Activated B cell treated with CpG ODN at 0.5 μM for 24 hours (primary cell): ENCODE measurements around the gene EPN3. TPM values are rescaled to one million over a fixed set of nuclear protein-coding genes. Genes with fewer than 3 reads are reported as not detected.

Experiments
- ATAC-seq: fragments of 200-7000 bp; cut with Tn5 transposase; one replicate; pipeline ENCODE4 v1.10.0; 2021; ENCODE audit warnings: low read depth, mild to moderate bottlenecking, moderate library complexity
- CTCF ChIA-PET: fragments of 350-600 bp; sonication (Branson Sonifier 250); formaldehyde crosslinking; loops from one replicate; lab custom pipeline; 2021; ENCODE audit warnings: antibody characterized with exemption; lab: Charles Lee
- POLR2A ChIA-PET: fragments of 350-600 bp; sonication (Branson Sonifier 250); formaldehyde crosslinking; loops from one replicate; lab custom pipeline; 2021; ENCODE audit warnings: antibody characterized with exemption; lab: Charles Lee
- DNase-seq: peaks from one replicate; pipeline ENCODE4 v3.0.0; 2022
- H3K27ac Mint-ChIP-seq: one replicate; pipeline ENCODE4 v1.8.0; 2020; ENCODE audit warnings: mixed read lengths
- H3K27me3 Mint-ChIP-seq: one replicate; pipeline ENCODE4 v1.8.0; 2021; ENCODE audit warnings: mixed read lengths
- H3K36me3 Mint-ChIP-seq: one replicate; pipeline ENCODE4 v1.8.0; 2021; ENCODE audit warnings: low read depth, mixed read lengths
- H3K4me1 Mint-ChIP-seq: one replicate; pipeline ENCODE4 v1.8.0; 2021; ENCODE audit warnings: mixed read lengths
- H3K4me3 Mint-ChIP-seq: one replicate; pipeline ENCODE4 v1.8.0; 2020; ENCODE audit warnings: mild to moderate bottlenecking, mixed read lengths
- H3K9me3 Mint-ChIP-seq: one replicate; pipeline ENCODE4 v1.8.0; 2020; ENCODE audit warnings: mixed read lengths
- CTCF ChIP-seq: fragments of 200-600 bp; IDR thresholded peaks from one replicate; pipeline ENCODE4 v1.8.0; 2022; ENCODE audit warnings: antibody characterized with exemption, mild to moderate bottlenecking
- intact Hi-C: fragments of 100-400 bp; cut with micrococcal nuclease; formaldehyde crosslinking; loops from one replicate; pipeline ENCODE4 v1.15.1; 2024
- total RNA-seq: library from RNA; stranded (reverse); gene quantifications from 2 replicates; pipeline ENCODE4 v1.2.3, GENCODE V29; 2022

The EPN3 gene
- total RNA-seq, 1 donor from 2014 or later, result not detected

- Mint-ChIP-seq H3K4me1 (peaks cover 11% of the 10 kb centered on the region), H3K27ac (no peak overlapping the region), H3K36me3 (no peaks in the 10 kb centered on the region), H3K4me3 (no peak overlapping the region), H3K9me3 (no peaks in the 10 kb centered on the region), H3K27me3 (peaks cover 23% of the 10 kb centered on the region)
- ATAC-seq, result no peak
- POLR2A ChIA-PET, result interaction anchor here (0.5 kb wide), 1 partner anchor 178 kb away, joined by 3 read pairs; no protein-coding TSS in a partner anchor
- intact Hi-C loops, result no loop called here
- DNase-seq, result no peak
- TF ChIP-seq CTCF, result no peak
- CTCF ChIA-PET, result no interaction called here
Measured at GRCh38 chr17:50538549-50539410, 6.2 kb downstream of the EPN3 start.

GRCh38 chr17:50539762-50540559 is 7.4 kb downstream of the EPN3 start:
- H3K4me1 Mint-ChIP-seq, result peaks cover 8% of the 10 kb centered on the region
- ATAC-seq (no peak), DNase-seq (no peak)
- ChIA-PET CTCF (no interaction called here), POLR2A (no interaction called here)
- H3K27ac Mint-ChIP-seq, result no peak overlapping the region
- intact Hi-C loops, result loop anchor here (10.0 kb wide), 1 partner anchor 515 kb away; no protein-coding TSS in a partner anchor
- peaks cover 18% of the 10 kb centered on the region for H3K27me3 Mint-ChIP-seq
- H3K9me3 Mint-ChIP-seq, result no peaks in the 10 kb centered on the region
- TF ChIP-seq CTCF, result no peak
- H3K4me3 Mint-ChIP-seq, result no peak overlapping the region
- no peaks in the 10 kb centered on the region for H3K36me3 Mint-ChIP-seq

DNA sequence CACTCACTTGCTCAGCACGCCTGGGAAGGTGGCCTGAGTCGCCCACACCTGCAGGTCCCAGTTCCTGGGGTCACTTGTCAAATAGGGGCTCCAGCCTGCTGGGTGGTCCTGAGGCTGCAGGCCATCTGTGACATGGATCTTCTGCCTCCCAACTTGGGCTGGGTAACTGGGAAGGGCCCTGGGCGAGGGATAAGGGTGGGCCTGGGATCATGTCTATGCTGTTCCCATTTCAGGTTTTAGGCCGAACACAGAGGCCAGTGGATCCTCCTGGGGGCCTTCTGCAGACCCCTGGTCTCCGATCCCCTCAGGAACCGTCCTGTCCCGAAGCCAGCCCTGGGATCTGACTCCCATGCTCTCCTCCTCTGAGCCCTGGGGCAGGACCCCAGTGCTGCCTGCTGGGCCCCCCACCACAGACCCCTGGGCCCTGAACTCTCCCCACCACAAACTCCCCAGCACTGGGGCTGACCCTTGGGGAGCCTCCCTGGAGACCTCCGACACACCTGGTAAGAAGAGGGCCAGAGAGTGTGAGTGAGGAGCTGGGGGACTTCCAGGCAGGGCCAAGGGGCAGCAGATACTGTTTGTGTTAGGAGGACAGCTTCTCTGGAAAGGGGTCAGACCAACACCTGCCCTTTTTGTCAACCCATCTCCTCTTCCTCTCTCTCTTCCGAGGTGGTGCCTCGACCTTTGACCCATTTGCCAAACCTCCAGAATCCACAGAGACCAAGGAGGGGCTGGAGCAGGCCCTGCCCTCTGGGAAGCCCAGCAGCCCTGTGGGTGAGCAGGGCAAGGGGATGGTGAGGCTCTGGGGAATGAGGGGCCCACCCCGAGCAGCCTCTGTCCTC is 8.2 kb downstream of the EPN3 start:
- Mint-ChIP-seq H3K36me3 (no peaks in the 10 kb centered on the region), H3K4me3 (no peak overlapping the region), H3K4me1 (peaks cover 8% of the 10 kb centered on the region), H3K9me3 (no peaks in the 10 kb centered on the region), H3K27ac (no peak overlapping the region), H3K27me3 (peaks cover 11% of the 10 kb centered on the region)
- ATAC-seq (no peak), DNase-seq (no peak)
- intact Hi-C loops, result loop anchor here (1.0 to 10.0 kb wide), 2 partner anchors 58 to 514 kb away; no protein-coding TSS in a partner anchor
- no peak for TF ChIP-seq CTCF
- ChIA-PET POLR2A (interaction anchor here (0.5 to 2.3 kb wide), 4 partner anchors 79 to 325 kb away, joined by 3 to 11 read pairs (median 6); partner anchors contain the start of genes LRRC59 and TOB1), CTCF (interaction anchor here (1.3 kb wide), 1 partner anchor 14 kb away, joined by 3 read pairs; no protein-coding TSS in a partner anchor)

GRCh38 chr17:50541402-50541715 is 8.8 kb downstream of the EPN3 start:
- H3K27ac Mint-ChIP-seq, result no peak overlapping the region
- H3K36me3 Mint-ChIP-seq, result no peaks in the 10 kb centered on the region
- DNase-seq, result no peak
- intact Hi-C loops, result loop anchor here (1.0 to 10.0 kb wide), 2 partner anchors 59 to 513 kb away; no protein-coding TSS in a partner anchor
- no peak for TF ChIP-seq CTCF
- ATAC-seq, result no peak
- H3K4me1 Mint-ChIP-seq, result peaks cover 12% of the 10 kb centered on the region
- H3K9me3 Mint-ChIP-seq, result no peaks in the 10 kb centered on the region
- peaks cover 10% of the 10 kb centered on the region for H3K27me3 Mint-ChIP-seq
- peak overlapping the region; percentile 85 for H3K4me3 Mint-ChIP-seq
- CTCF ChIA-PET, result interaction anchor here (1.0 to 1.5 kb wide), 4 partner anchors 9 to 85 kb away, joined by 3 to 5 read pairs (median 4); no protein-coding TSS in a partner anchor
- POLR2A ChIA-PET, result interaction anchor here (0.5 to 2.3 kb wide), 5 partner anchors 78 to 326 kb away, joined by 3 to 11 read pairs (median 5); partner anchors contain the start of genes LRRC59 and TOB1
